Coronary artery (tissue), 2 donors: Measurements from ENCODE around the gene TAGLN2.
"Not testable (repeated sequence)": the region's sequence is repeated elsewhere in the genome, so short reads cannot be mapped to it uniquely, and the experiment has no call there.

Experiments used
- DNase-seq: peaks from one replicate; pipeline ENCODE4 v3.0.0-alpha.2; 2017; ENCODE audit warnings: low spot score
- H3K27ac ChIP-seq, 2 donors: fragments of 200-600 bp; sonication (generic); one replicate each; pipeline ENCODE4 v1.5.1; 2016 to 2019
- H3K4me3 ChIP-seq: fragments of 200-600 bp; sonication (generic); 2 replicates; pipeline ENCODE4 v1.5.1; 2016; ENCODE audit warnings: mild to moderate bottlenecking, moderate library complexity
- CTCF ChIP-seq: fragments of 200-600 bp; sonication (generic); IDR thresholded peaks from one replicate; pipeline ENCODE4 v1.5.1; 2019; ENCODE audit warnings: antibody characterized with exemption

Gene TAGLN2

DNA sequence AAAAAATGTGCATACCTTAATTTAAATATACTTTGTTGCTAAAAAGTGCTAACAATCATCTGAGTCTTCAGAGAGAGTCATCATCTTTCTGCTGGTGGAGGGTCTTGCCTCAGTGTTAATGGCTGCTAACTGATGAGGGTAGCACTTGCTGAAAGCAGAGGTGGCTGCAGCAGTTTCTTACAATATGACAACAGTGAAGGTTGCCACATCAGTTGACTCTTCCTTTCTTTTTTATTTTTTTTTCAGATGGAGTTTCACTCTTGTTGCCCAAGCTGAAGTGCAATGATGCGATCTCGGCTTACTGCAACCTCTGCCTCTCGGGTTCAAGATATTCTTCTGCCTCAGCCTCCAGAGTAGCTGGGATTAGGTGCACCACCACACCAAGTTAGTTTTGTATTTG, 22.8 kb downstream of the TAGLN2 start:
- no peak for DNase-seq
- no peak overlapping the region for H3K4me3 ChIP-seq
- TF ChIP-seq CTCF, result no peak
- no peak overlapping the region for H3K27ac ChIP-seq

GRCh38 chr1:159900755-159901360, 24.4 kb downstream of the TAGLN2 start:
- no peak for DNase-seq
- no peak overlapping the region for H3K4me3 ChIP-seq
- peak overlapping the region; percentile 32 to 68 for H3K27ac ChIP-seq
- TF ChIP-seq CTCF, result no peak

DNA sequence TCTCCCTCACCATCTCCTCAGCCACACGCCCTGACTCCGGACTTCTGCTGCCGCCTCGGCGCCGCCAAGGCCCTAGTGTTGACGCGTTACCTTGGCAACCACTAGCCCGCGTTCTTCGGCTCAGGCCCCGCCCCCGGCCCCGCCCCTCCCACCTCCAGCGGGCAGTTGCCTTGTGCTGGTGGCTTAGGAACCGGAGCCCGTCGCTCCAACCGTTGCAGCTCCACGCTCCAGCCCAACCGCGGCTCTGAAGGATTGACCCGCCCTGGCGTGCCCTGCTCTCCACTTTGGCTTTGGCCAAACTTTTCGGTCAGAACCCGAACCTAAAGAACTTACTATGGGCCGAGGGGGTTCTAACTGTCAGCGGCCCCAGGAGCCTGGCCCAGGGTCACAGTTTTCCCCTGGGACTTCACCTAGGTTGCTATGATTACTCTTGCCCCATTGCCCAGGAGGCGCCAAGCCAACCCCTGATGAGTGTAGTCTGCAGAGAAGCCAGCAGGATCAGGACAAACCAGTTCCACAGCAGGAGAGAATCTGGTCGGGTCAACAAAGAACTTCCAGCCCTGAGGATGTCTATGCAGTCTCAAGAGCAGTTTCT, 25.1 kb downstream of the TAGLN2 start, which contains the start of gene CFAP45:
CFAP45 (minus strand) TSS at position 80 of the 595 bp plus-strand sequence; CDS start at position 13, 67 bp downstream.
- Histone ChIP-seq H3K4me3 (peak within 1 kb of the TSS; percentile 29), H3K27ac (peak within 1 kb of the TSS; percentile 32 to 68)

GRCh38 chr1:159899634-159900033, 25.7 kb downstream of the TAGLN2 start:
- Histone ChIP-seq H3K27ac (peak overlapping the region; percentile 32 to 68), H3K4me3 (peak overlapping the region; percentile 29)
- not testable (repeated sequence) for DNase-seq

More for the DNA sequence above, 25.1 kb downstream of the TAGLN2 start, which contains the start of gene CFAP45:
- no peak for TF ChIP-seq CTCF
- peak; percentile 92 for DNase-seq

GRCh38 chr1:159898527-159898926, 26.8 kb downstream of the TAGLN2 start:
- Histone ChIP-seq H3K4me3 (no peak overlapping the region), H3K27ac (no peak overlapping the region)
- DNase-seq, result no peak
- TF ChIP-seq CTCF, result no peak

DNA sequence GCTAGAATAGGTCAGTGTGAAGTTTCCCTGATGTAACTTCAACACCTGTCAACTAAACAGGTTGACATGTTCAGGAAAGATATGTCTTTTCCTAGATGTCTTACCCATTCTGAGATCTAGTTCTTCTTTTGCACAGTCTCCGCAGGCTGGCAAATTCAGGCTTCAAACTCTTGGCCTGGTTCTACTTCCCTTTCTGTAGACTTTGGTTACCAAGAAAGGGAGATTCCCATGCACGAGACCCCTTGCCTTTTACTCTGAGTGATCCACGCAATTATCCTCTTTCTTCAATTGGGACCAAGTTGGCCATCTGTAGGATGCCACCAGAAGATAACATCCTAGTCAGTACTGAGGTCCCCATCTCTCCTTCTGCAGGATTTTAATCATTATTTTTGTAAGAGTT, 27.3 kb downstream of the TAGLN2 start:
- H3K4me3 ChIP-seq, result no peak overlapping the region

GRCh38 chr1:159896546-159896930, 28.8 kb downstream of the TAGLN2 start:
- no peak for DNase-seq
- no peak for TF ChIP-seq CTCF
- Histone ChIP-seq H3K4me3 (no peak overlapping the region), H3K27ac (peak overlapping the region in 1 of 2 donors; percentile 61)

More for the DNA sequence above, 27.3 kb downstream of the TAGLN2 start:
- DNase-seq, result no peak
- no peak for TF ChIP-seq CTCF
- H3K27ac ChIP-seq, result no peak overlapping the region
